ENCODE results near the gene TRIP6. TPM values are rescaled to one million over a fixed set of nuclear protein-coding genes. Genes with fewer than 3 reads are reported as not detected.

The TRIP6 gene
- total and polyA plus RNA-seq, 2 donors (not counting 1 experiment from before 2014, with no cell fraction given), result 6.8 to 13.8 TPM

GRCh38 chr7:100832281-100832633, 34.9 kb upstream of the TRIP6 start:
- Histone ChIP-seq H2AFZ (ENCODE audit: insufficient read depth, low read depth, low read length, poor library complexity, severe bottlenecking) (no peak overlapping the region), H3K4me2 (replicated peaks; ENCODE audit: low read depth, low read length, poor library complexity, severe bottlenecking) (no peak overlapping the region), H3K36me3 (replicated peaks in 1 of 2; ENCODE audit: control extremely low read depth in 1 of 2, control insufficient read depth in 1 of 2, extremely low read depth in 1 of 2, insufficient read depth in 2 of 2, low read length in 1 of 2) (no peaks in the 10 kb centered on the region), H3K79me2 (ENCODE audit: control insufficient read depth, insufficient read depth, low read length) (no peaks in the 10 kb centered on the region), H3K9ac (ENCODE audit: low read length) (no peak overlapping the region), H3K4me3 (ENCODE audit: control extremely low read depth in 1 of 5, extremely low read depth in 1 of 5, insufficient read depth in 1 of 5, low read depth in 2 of 5, low read length in 4 of 5) (no peak overlapping the region), H3K4me1 (ENCODE audit: control insufficient read depth in 2 of 2, insufficient read depth in 2 of 2, low read length in 2 of 2) (peaks cover 16 to 26% of the 10 kb centered on the region in 2 donors), H4K20me1 (ENCODE audit: control insufficient read depth, insufficient read depth, low read length, poor library complexity, severe bottlenecking) (no peaks in the 10 kb centered on the region), H3K9me3 (ENCODE audit: control extremely low read depth in 1 of 3, control insufficient read depth in 2 of 3, insufficient read depth in 1 of 3, low read length in 2 of 3) (peaks cover 0 to 4% (median 0%) of the 10 kb centered on the region in 3 donors), H3K27ac (ENCODE audit: low read length in 2 of 2) (no peak overlapping the region), H3K27me3 (replicated peaks in 1 of 4; ENCODE audit: control extremely low read depth in 1 of 4, control insufficient read depth in 3 of 4, insufficient read depth in 4 of 4, low read length in 3 of 4) (peaks cover 0 to 28% (median 13%) of the 10 kb centered on the region in 4 experiments)
- Mint-ChIP-seq H3K27ac (no peak overlapping the region), H3K4me1 (peaks cover 21% of the 10 kb centered on the region), H3K9me3 (ENCODE audit: insufficient read depth) (no peaks in the 10 kb centered on the region), H3K4me3 (no peak overlapping the region), H3K27me3 (peaks cover 24% of the 10 kb centered on the region)
- intact Hi-C loops (cut with micrococcal nuclease), result no loop called here
- no peak for TF ChIP-seq CTCF (IDR thresholded peaks at IDR 0.05)
- no CpG with 5 or more reads among the region's 5 CpGs for WGBS (ENCODE audit: insufficient coverage)
- DNase-seq, result no peak
- POLR2A ChIA-PET, result interaction anchor here (0.6 kb wide), 1 partner anchor 12 kb away, joined by 3 read pairs; no protein-coding TSS in a partner anchor
- CTCF ChIA-PET, result no interaction called here
- no peak for ATAC-seq (ENCODE audit: low read depth)

GRCh38 chr7:100835903-100836811, 31.0 kb upstream of the TRIP6 start:
- Mint-ChIP-seq H3K27me3 (no peaks in the 10 kb centered on the region), H3K4me3 (peak overlapping the region; percentile 44), H3K27ac (peak overlapping the region; percentile 71), H3K9me3 (ENCODE audit: insufficient read depth) (no peaks in the 10 kb centered on the region), H3K4me1 (peaks cover 14% of the 10 kb centered on the region)
- CTCF ChIA-PET, result interaction anchor here (0.7 to 2.0 kb wide), 3 partner anchors 16 to 1283 kb away, joined by 3 to 6 read pairs (median 4); partner anchors contain the start of gene SLC12A9
- Histone ChIP-seq H3K4me2 (replicated peaks; ENCODE audit: low read depth, low read length, poor library complexity, severe bottlenecking) (peak overlapping the region; percentile 77), H3K9ac (ENCODE audit: low read length) (no peak overlapping the region), H4K20me1 (ENCODE audit: control insufficient read depth, insufficient read depth, low read length, poor library complexity, severe bottlenecking) (no peaks in the 10 kb centered on the region), H3K27me3 (replicated peaks in 1 of 4; ENCODE audit: control extremely low read depth in 1 of 4, control insufficient read depth in 3 of 4, insufficient read depth in 4 of 4, low read length in 3 of 4) (no peaks in the 10 kb centered on the region), H3K4me1 (ENCODE audit: control insufficient read depth in 2 of 2, insufficient read depth in 2 of 2, low read length in 2 of 2) (peaks cover 3 to 17% of the 10 kb centered on the region in 2 donors), H3K36me3 (replicated peaks in 1 of 2; ENCODE audit: control extremely low read depth in 1 of 2, control insufficient read depth in 1 of 2, extremely low read depth in 1 of 2, insufficient read depth in 2 of 2, low read length in 1 of 2) (no peaks in the 10 kb centered on the region), H3K79me2 (ENCODE audit: control insufficient read depth, insufficient read depth, low read length) (no peaks in the 10 kb centered on the region), H3K4me3 (ENCODE audit: control extremely low read depth in 1 of 5, extremely low read depth in 1 of 5, insufficient read depth in 1 of 5, low read depth in 2 of 5, low read length in 4 of 5) (no peak overlapping the region), H3K9me3 (ENCODE audit: control extremely low read depth in 1 of 3, control insufficient read depth in 2 of 3, insufficient read depth in 1 of 3, low read length in 2 of 3) (no peaks in the 10 kb centered on the region), H2AFZ (ENCODE audit: insufficient read depth, low read depth, low read length, poor library complexity, severe bottlenecking) (peak overlapping the region; percentile 75), H3K27ac (ENCODE audit: low read length in 2 of 2) (no peak overlapping the region)
- TF ChIP-seq EZH2 (IDR thresholded peaks at IDR 0.05; ENCODE audit: borderline replicate concordance, insufficient read depth, low read depth, low read length, poor library complexity, severe bottlenecking), result no peak
- TF ChIP-seq CTCF (IDR thresholded peaks at IDR 0.05), result no peak
- POLR2A ChIA-PET, result interaction anchor here (0.7 kb wide), 1 partner anchor 20 kb away, joined by 3 read pairs; no protein-coding TSS in a partner anchor
- WGBS (ENCODE audit: insufficient coverage), result 27% methylated on average over 14 of the region's 17 CpGs
- intact Hi-C loops (cut with micrococcal nuclease), result loop anchor here (2.0 kb wide), 1 partner anchor 39 kb away; the partner anchor contains the start of gene SRRT
- ATAC-seq (ENCODE audit: low read depth) (no peak), DNase-seq (no peak)

Measured in B cell (primary cell).